K562 (cell line): Measurements from ENCODE around the gene MED15. TPM values are rescaled to one million over a fixed set of nuclear protein-coding genes. Genes with fewer than 3 reads are reported as not detected.

Source experiments
- BRCA1 ChIP-seq, 2 experiments: fragments of 450-650 bp in 1 of 2; sonication (generic) in 1 of 2; formaldehyde crosslinking in 1 of 2; IDR thresholded peaks; 2 replicates each; pipeline versions ENCODE4 v1.5.0 to v1.6.1; 2017 to 2020; ENCODE audit warnings: mild to moderate bottlenecking in 1 of 2, missing genetic modification reagents in 1 of 2
- C11orf30 ChIP-seq: fragments of 450-650 bp; IDR thresholded peaks from 2 replicates; pipeline ENCODE4 v1.6.1; 2016; ENCODE audit warnings: low read depth, mild to moderate bottlenecking
- CHD1 ChIP-seq: fragments of 200-600 bp; sonication (generic); IDR thresholded peaks from one replicate; pipeline ENCODE4 v1.6.1; 2012; ENCODE audit warnings: mild to moderate bottlenecking, moderate library complexity, low read length, inconsistent platforms
- CREB5 ChIP-seq: fragments of 250-450 bp; sonication (Bioruptor Pico); IDR thresholded peaks from 2 replicates; pipeline ENCODE4 v1.5.0; 2020; ENCODE audit warnings: mild to moderate bottlenecking
- CREBBP ChIP-seq: IDR thresholded peaks from one replicate; pipeline ENCODE4 v1.6.1; 2012; ENCODE audit warnings: low read depth, mild to moderate bottlenecking, control low read depth, inconsistent platforms, low read length
- CXXC5 ChIP-seq: fragments of 250-450 bp; sonication (Bioruptor Pico); IDR thresholded peaks from 2 replicates; pipeline ENCODE4 v1.8.0; 2022; ENCODE audit warnings: inconsistent platforms, mild to moderate bottlenecking, moderate library complexity
- KDM1A ChIP-seq, 2 experiments: fragments of 450-650 bp; IDR thresholded peaks; 2 replicates each; pipeline ENCODE4 v1.6.1; 2016; ENCODE audit warnings: mild to moderate bottlenecking in 2 of 2
- MCM3 ChIP-seq: fragments of 450-650 bp; IDR thresholded peaks from 2 replicates; pipeline ENCODE4 v1.6.1; 2016
- MTA3 ChIP-seq: fragments of 450-650 bp; formaldehyde crosslinking; IDR thresholded peaks from 2 replicates; pipeline ENCODE4 v1.6.1; 2017; ENCODE audit warnings: mild to moderate bottlenecking, borderline replicate concordance
- NCOA2 ChIP-seq, 2 experiments: fragments of 450-650 bp; IDR thresholded peaks; 2 replicates each; pipeline ENCODE4 v1.6.1; 2018; ENCODE audit warnings: mild to moderate bottlenecking in 2 of 2, moderate library complexity in 1 of 2; ENCODE audit not compliant: partially characterized antibody in 2 of 2
- PKNOX1 ChIP-seq: fragments of 450-650 bp; IDR thresholded peaks from 2 replicates; pipeline ENCODE4 v1.6.1; 2016
- POLR2AphosphoS2 ChIP-seq: IDR thresholded peaks from 2 replicates; pipeline ENCODE4 v1.6.1; 2012; ENCODE audit warnings: low read length, improper control_type of control experiment
- RAD21 ChIP-seq, 2 experiments: fragments of 250-450 bp in 1 of 2; fragments of 450-650 bp in 1 of 2; sonication (Bioruptor Pico) in 1 of 2; formaldehyde crosslinking in 1 of 2; IDR thresholded peaks in 1 of 2; conservative IDR thresholded peaks in 1 of 2; 2 replicates each; pipeline versions ENCODE4 v1.4.0 to v1.8.0; 2020 to 2022; ENCODE audit warnings: mild to moderate bottlenecking in 2 of 2, moderate library complexity in 1 of 2
- SIN3A ChIP-seq, 2 experiments: fragments of 150-350 bp in 1 of 2; IDR thresholded peaks; 2 replicates each; pipeline ENCODE4 v1.6.1; 2011 to 2016; ENCODE audit warnings: borderline replicate concordance in 2 of 2, low read depth in 2 of 2, low read length in 2 of 2, mild to moderate bottlenecking in 2 of 2, moderate library complexity in 2 of 2; ENCODE audit not compliant: control insufficient read depth in 1 of 2
- SREBF1 ChIP-seq: fragments of 150-350 bp; IDR thresholded peaks from 2 replicates; pipeline ENCODE4 v1.6.1; 2014; ENCODE audit warnings: antibody characterized with exemption, low read depth, low read length, borderline replicate concordance
- TBP ChIP-seq: optimal IDR thresholded peaks from 2 replicates; pipeline ENCODE3; 2011; ENCODE audit warnings: low read depth, low read length, improper control_type of control experiment
- TOE1 ChIP-seq, 2 experiments: fragments of 450-650 bp in 1 of 2; sonication (generic) in 1 of 2; formaldehyde crosslinking in 1 of 2; IDR thresholded peaks; 2 replicates each; pipeline versions ENCODE4 v1.7.1 to v1.8.0; 2016 to 2022; ENCODE audit warnings: borderline replicate concordance in 2 of 2, mild to moderate bottlenecking in 2 of 2, antibody characterized with exemption in 1 of 2, inconsistent platforms in 1 of 2, low read depth in 1 of 2, missing genetic modification reagents in 1 of 2, moderate library complexity in 1 of 2
- TRIM28 ChIP-seq: fragments of 450-650 bp; IDR thresholded peaks from 2 replicates; pipeline ENCODE4 v1.6.1; 2017
- XRCC5 ChIP-seq: fragments of 200-400 bp; formaldehyde crosslinking; IDR thresholded peaks from 2 replicates; pipeline ENCODE4 v1.6.1; 2017; ENCODE audit warnings: low read depth, mild to moderate bottlenecking, low read length
- ZBTB43 ChIP-seq: sonication (generic); formaldehyde crosslinking; IDR thresholded peaks from 2 replicates; pipeline ENCODE4 v1.8.0; 2023; ENCODE audit warnings: mild to moderate bottlenecking, missing genetic modification reagents
- ZEB2 ChIP-seq: fragments of 450-650 bp; IDR thresholded peaks from 2 replicates; pipeline ENCODE4 v1.6.1; 2016
- ZFPM2 ChIP-seq: fragments of 250-450 bp; sonication (Bioruptor Pico); IDR thresholded peaks from 2 replicates; pipeline ENCODE4 v1.5.1; 2022; ENCODE audit warnings: mild to moderate bottlenecking
- ZNF253 ChIP-seq: fragments of 250-450 bp; sonication (Bioruptor Pico); conservative IDR thresholded peaks from 2 replicates; pipeline ENCODE4 v1.6.1; 2021; ENCODE audit warnings: mild to moderate bottlenecking
- ZNF445 ChIP-seq: fragments of 250-450 bp; sonication (Bioruptor Pico); IDR thresholded peaks from 2 replicates; pipeline ENCODE4 v1.4.0; 2020; ENCODE audit warnings: low read depth, mild to moderate bottlenecking, moderate library complexity
- ZNF778 ChIP-seq: fragments of 450-650 bp; formaldehyde crosslinking; IDR thresholded peaks from 2 replicates; pipeline ENCODE4 v1.4.0; 2020; ENCODE audit warnings: mild to moderate bottlenecking, moderate library complexity
- polyA plus RNA-seq, 8 experiments: library from polyadenylated mRNA; depleted of rRNA in 4 of 8; stranded (reverse) in 5 of 8; unstranded in 3 of 8; fragments of >200 nt; fragmentation: Nextera tagmentation in 2 of 8; fragmentation: Illumina TruSeq in 1 of 8; extraction: Ambion mirVana in 2 of 8; extraction: Trizol in 1 of 8; gene quantifications; 2 replicates each; pipeline versions ENCODE4 v1.2.1 to v1.2.3, GENCODE V29; 2011 to 2014; ENCODE audit warnings: inconsistent platforms in 1 of 8, missing spikeins in 1 of 8
- total RNA-seq, 7 experiments: library from RNA; depleted of rRNA in 6 of 7; stranded (reverse); fragments of >200 nt in 6 of 7; fragmentation: Illumina TruSeq in 2 of 7; extraction: Trizol in 2 of 7; gene quantifications; 2 replicates each; pipeline versions ENCODE4 v1.2.1 to v1.2.3, GENCODE V29; 2011 to 2021; ENCODE audit warnings: low replicate concordance in 1 of 7

MED15 gene
- total and polyA plus RNA-seq, 9 of the 15 experiments (the other 6 are each of a cell fraction or from before 2014, with no cell fraction given), result 4.0 to 271 (median 60.1) TPM

GRCh38 chr22:20523086-20523983 is 15.9 kb downstream of the MED15 start (continued):
- TF ChIP-seq ZNF253 (CRISPR knock-in tag), result no peak
- TF ChIP-seq NCOA2 (IDR thresholded peaks at IDR 0.05; ENCODE audit: partially characterized antibody in 2 of 2), result no peak
- no peak for TF ChIP-seq TOE1 (IDR thresholded peaks at IDR 0.05; ENCODE audit: borderline replicate concordance)
- TF ChIP-seq TOE1 (CRISPR knock-in tag; IDR thresholded peaks at IDR 0.05; ENCODE audit: borderline replicate concordance, low read depth), result no peak
- TF ChIP-seq ZBTB43, result no peak
- TF ChIP-seq CREBBP, result no peak
- TF ChIP-seq XRCC5, result peak; percentile 69; the same call in 1 of the 2 replicates
- no peak for TF ChIP-seq CREB5 (CRISPR knock-in tag)
- TF ChIP-seq SIN3A (IDR thresholded peaks at IDR 0.05; ENCODE audit: borderline replicate concordance in 2 of 2, control insufficient read depth in 1 of 2, low read depth in 2 of 2, low read length in 2 of 2), result no peak
- no peak for TF ChIP-seq TBP
- no peak for TF ChIP-seq KDM1A (IDR thresholded peaks at IDR 0.05)
- TF ChIP-seq TRIM28, result no peak
- TF ChIP-seq PKNOX1, result no peak
- peak in 1 of 2 experiments; percentile 39; a peak in 1 of 4 replicates for TF ChIP-seq RAD21 (CRISPR knock-in tag; conservative IDR thresholded peaks at IDR 0.05 in 1 of 2, IDR thresholded peaks at IDR 0.05 in 1 of 2)
- no peak for TF ChIP-seq ZNF778 (CRISPR knock-in tag)
- TF ChIP-seq SREBF1, result peak; percentile 66; the same call in 1 of the 2 replicates
- no peak for TF ChIP-seq MCM3
- TF ChIP-seq C11orf30, result no peak
- TF ChIP-seq ZFPM2 (CRISPR knock-in tag), result no peak
- TF ChIP-seq CHD1, result peak; percentile 55
- TF ChIP-seq POLR2AphosphoS2, result no peak
- TF ChIP-seq ZEB2, result no peak
- no peak for TF ChIP-seq MTA3
- no peak for TF ChIP-seq ZNF445 (CRISPR knock-in tag)
- TF ChIP-seq CXXC5 (CRISPR knock-in tag), result peak; percentile 94
- TF ChIP-seq BRCA1 (IDR thresholded peaks at IDR 0.05), result no peak
- TF ChIP-seq BRCA1 (CRISPR knock-in tag; IDR thresholded peaks at IDR 0.05), result no peak
